ENCODE data around the gene GRM4.

GRM4 gene

DNA sequence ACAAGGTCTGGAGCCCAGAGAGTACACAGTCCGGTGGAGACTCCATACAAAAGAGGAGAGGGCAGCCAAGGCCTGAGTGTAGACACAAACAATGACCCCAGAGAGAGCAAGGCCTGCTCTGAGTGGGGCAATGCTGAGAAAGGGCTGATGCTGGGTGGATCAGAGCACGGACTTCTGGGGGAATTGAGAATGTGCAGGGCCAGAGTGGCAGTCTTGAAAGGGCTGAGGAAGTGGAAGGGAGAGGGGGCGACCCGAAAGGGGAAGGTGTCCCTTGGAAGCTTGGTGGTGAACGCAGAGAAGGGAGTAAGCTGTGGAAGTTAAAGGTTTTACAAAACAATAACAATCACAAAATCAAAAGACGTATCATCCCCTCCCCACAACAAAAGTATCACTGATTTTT lies 12.0 kb upstream of the GRM4 start:
- no peak for DNase-seq (ENCODE audit: low read depth in 2 of 3, low spot score in 2 of 3)

DNA sequence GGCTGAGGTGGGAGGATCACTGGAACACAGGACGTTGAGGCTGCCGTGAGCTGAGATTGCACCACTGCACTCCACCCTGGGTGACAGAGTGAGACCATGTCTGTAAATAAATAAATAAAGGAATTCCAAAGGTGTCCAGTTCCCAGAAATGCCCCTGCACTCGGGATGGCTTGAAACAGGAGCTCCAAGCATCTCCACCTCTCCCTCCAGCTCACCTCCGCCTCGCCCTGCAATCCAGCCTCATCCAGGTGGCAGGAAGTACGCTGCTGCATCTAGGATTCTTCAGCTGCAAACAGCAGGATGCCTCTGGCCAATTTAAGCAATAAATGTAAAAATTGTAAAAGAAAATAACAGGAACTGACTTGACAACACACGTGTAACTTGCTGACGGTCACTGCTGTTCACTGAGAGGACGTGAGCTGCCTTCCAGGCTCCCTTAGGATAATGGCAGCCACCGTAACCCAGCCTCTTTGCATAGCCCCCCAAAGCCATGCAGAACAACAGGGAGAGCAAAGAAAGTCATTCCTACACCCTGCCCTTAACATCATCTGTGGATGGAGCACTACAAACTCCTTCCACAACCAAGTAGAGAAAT lies 11.4 kb upstream of the GRM4 start:
- no peak for DNase-seq (ENCODE audit: low read depth in 2 of 3, low spot score in 2 of 3)

DNA sequence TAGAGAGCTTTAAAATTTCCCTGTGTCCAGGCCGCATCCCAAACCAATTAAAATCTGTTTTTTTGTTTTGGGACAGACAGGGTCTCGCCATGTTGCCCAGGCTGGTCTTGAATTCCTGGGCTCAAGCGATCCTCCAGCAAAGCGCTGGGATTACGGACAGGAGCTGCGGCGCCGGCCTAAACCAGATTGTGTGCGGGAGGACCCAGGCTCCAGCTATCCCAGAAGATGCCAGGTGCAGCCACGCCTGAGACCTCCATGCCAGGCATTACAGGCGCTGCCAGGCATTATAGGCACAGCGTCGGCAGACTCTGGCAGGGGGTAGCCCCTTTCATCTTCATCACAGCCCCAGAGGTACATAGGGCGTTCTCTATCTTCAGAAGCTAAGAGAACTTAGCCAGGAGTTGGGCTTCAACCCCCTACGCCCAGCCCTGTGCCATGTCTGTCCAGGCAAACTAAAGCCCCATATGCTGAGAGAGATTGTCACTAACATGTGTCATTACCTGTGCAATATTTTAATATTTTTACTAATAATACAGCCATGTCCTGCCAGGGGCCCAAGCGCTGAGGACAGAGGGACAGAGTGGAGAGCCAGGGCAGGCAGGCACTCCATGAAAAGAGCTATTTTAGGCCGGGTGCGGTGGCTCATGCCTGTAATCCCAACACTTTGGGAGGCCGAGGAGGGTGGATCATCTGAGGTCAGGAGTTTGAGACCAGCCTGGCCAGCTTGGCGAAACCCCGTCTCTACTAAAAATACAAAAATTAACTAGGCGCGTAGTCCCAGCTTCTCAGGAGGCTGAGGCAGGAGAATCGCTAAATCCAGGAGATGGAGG lies 9.8 kb upstream of the GRM4 start:
- DNase-seq (ENCODE audit: low read depth in 2 of 3, low spot score in 2 of 3): no peak

DNA sequence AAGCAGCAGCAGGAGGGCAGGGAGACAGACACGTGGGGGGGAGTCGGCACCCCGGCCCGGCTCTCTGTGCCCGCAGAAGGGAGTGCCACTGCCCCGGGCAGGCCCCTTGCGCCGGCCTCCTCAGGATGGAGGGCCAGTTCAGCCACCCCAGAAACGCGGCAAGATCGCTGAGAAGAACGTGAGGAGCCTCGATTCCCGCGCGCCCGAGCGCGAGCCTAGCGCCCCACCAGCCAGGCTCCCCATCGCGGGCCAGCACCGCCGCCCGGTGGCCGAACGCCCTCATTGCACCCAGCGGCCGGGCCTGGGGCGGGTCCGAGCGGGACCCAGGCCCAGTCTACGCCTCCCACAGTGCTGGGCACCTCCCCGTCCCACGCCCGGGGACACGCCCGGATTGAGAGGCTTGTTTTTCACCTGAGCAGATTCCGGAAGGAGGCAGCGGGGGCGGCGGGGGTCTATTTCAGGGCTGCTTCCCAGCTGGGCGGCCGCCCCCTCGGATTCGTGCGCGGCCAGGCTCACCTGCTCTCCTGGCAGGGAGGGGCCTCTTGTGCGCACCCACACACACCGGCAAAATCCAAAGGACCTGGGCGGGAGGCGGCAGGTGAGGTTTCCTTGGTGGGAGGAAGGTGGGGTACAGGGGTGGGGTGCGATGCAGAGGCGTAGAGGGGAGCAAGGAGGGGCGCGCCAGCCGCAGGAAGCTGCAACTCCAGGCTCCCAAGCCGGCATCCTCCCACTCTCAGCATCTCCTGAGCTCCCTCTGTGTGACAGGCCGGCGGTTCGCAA lies 9.0 kb upstream of the GRM4 start:
- DNase-seq (ENCODE audit: low read depth in 2 of 3, low spot score in 2 of 3): peak; percentile 40 to 67 (median 67)

DNA sequence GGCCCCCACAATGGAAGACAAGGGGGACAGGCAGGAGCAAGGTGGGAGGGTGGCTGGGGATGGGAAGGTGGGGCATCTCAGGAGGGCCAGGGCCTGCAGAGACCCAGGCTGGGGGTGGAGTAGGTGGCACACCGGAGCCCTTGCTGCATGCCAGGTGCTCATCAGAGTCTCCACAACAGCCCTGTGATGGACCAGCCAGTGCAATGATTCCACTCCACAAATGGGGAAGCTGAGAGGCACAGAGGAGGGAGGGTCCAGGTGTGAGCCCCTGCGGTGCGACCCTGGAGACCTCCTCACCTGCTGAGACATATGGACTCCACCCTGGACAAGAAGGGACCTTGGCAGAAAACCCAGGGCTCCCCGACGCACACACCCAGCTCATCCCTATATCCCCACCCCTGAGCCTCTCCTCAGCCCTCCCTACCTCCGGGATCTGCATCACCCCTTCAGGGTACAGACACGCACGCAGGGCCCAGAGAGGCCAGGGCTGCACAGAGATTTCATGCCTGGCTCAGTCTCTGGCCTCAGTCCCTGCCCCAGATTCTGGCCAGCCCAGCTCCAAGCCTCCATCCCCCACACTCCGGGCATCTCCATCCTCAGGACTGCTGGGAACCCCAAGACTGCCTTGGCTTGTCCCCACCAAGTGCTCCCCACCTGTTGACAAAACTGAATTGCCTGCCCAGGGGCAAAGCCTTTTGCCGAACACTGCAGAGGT lies 7.1 kb upstream of the GRM4 start:
- no peak for DNase-seq (ENCODE audit: low read depth in 2 of 3, low spot score in 2 of 3)

DNA sequence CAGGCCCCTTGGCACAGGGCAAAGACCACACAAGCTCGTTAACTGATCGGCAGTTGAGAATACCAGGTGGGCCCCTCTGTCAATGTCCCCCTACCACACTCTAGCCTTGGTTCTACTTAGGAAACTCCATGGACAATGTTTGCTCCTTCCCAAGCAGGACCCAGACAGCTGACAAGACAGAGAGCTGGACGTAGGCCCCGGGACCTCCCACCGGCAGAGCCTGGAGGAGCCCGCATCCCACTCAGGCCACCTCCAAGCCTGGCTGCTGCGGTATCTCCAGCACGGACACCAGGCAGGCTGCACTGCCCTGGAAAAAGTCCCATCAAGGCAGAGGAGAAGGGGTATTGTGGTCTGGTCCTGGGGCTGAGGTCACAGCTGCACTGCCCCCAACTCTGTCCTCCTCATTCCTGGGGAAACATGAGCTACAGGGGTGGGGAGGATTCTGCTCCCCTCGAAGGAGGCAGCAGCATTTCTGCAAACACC lies 6.2 kb upstream of the GRM4 start:
- DNase-seq (ENCODE audit: low read depth in 2 of 3, low spot score in 2 of 3): no peak

DNA sequence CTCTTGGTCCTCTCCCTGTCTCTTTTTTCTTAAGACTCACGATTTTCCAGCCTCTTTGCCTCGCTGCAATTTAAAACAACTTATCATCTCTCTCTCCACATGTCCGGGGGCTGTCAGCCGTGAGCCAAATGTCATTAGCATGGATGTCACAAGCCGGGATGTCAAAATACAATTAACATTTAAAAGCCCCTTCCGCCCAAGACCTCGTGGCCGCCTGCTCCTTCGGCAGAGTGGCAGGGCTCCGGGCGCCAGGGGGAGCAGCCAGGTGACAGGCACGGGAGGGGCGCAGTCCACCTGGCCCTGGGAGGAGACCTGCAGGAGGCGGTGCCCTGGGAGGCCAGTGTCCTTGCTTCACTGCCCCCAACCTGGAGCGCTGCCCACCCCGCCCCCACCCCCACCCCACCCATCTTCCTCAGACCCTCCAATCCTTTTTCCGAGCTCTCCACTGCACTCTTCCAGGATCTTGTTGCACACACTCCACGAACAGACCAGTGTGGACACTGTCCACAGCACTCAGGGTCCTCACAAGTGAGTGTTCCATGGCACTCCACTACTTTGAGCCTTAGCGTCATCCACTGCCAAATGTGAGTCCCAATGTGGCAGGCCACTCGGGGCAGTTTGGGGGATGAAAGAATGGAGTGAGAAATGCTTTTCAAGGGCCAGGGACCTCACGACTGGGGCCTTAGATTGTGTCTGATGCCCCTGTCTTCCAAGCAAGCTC lies 5.6 kb upstream of the GRM4 start:
- no peak for DNase-seq (ENCODE audit: low read depth in 2 of 3, low spot score in 2 of 3)

DNA sequence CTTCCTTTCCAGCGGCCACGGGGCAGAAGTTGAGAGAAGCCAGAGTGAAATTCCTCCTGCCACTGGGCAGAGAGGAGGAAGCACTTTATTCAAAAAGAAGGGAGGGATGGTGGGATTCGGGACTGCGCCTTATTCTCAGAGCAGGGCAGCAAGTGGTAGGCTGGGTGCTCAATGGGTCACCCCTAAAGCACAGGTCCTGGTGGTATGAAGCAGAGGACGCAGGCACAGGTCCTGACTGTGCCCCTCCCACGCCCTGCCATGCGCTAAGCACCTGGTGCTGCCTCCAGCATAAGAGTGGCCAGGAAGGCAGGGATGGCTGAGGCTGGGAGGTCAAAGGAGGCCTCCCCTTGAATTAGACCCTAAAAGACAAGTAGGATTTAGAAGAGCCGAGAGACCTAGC lies 4.9 kb upstream of the GRM4 start:
- DNase-seq (ENCODE audit: low read depth in 2 of 3, low spot score in 2 of 3): no peak

DNA sequence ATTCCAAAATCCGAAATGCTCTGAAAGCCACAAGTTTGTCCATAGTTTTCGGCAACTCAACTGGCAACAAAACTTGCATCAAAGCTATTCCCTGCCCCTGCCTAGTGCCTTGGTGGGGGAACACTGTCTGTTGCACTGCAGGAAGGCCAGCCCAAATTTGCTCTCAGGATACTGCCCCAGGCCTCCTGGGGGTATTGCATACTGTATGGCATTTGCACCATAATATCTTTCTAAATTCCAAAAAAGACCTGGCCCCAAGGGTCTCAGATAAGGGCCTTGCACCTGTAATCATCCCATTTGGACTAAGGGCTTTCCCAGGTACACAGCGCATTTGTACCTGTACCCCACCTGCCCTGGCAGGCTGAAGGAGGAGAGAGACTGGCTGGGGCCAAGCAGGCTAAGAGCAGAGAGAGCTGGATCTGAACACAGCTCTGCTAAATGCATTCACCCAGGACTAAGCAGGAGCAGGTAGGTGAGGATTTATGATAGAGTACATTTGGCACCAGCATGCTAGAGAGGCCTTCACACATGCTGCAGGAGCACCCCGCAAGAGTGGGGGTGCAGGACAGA lies 4.0 kb upstream of the GRM4 start:
- no peak for DNase-seq (ENCODE audit: low read depth in 2 of 3, low spot score in 2 of 3)

DNA sequence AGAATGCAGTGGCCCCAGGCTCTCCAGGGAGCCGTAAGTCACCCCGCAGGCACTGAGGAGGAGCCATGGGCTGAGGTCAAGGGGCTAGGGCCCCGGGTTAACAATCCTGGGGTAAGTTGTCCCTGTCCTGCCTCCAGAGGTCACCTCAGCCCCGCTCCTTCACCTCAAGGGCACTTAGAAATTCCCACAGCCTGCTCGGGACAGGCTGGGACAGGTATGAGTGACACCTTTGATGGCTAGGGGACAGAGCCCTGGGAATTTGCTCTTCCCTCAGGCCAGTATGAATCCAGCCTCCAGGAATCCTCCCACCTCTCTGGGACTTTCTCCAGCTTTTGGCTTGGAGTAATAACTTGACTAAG lies 3.5 kb upstream of the GRM4 start:
- DNase-seq (ENCODE audit: low read depth in 2 of 3, low spot score in 2 of 3): no peak

DNA sequence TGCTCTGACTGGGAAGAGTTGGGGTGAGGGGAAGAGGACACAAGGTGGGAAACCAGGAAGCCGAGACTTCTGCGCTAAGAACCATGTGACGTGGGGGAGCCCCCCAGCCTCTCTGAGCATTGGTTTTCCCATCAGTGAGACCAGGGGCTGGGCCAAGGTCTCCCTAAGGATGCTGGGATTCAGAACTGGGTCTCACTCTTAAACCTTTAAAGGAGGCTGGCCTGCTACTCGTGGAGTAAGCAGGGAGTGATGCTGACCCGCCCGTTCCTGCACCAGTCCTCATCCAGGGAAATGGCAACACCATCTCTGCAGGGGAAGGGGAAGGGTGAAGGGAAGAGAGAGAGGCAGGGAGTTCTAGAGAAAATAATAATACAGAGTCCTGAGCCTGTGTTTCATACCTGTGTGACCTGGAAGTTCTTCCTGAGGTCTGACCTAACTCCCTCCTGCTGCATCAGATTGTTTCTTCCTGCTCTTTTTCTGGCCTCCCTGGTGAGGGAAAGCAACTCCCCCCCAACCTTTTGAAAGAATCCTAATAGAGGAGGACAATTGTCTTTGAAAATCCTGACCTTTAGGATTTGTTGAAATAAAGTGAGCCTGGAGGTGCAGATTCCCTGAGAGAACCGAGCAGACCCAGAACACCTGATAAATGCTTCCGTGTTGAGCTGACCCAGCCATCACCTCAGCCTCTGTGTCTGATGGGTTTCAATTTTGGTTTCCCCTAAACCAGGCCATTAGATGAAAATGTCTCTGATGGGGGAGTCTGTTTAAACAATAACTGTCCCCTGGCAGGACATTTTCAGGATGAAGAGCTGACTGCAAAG lies 3.0 kb upstream of the GRM4 start:
- DNase-seq (ENCODE audit: low read depth in 2 of 3, low spot score in 2 of 3): no peak

DNA sequence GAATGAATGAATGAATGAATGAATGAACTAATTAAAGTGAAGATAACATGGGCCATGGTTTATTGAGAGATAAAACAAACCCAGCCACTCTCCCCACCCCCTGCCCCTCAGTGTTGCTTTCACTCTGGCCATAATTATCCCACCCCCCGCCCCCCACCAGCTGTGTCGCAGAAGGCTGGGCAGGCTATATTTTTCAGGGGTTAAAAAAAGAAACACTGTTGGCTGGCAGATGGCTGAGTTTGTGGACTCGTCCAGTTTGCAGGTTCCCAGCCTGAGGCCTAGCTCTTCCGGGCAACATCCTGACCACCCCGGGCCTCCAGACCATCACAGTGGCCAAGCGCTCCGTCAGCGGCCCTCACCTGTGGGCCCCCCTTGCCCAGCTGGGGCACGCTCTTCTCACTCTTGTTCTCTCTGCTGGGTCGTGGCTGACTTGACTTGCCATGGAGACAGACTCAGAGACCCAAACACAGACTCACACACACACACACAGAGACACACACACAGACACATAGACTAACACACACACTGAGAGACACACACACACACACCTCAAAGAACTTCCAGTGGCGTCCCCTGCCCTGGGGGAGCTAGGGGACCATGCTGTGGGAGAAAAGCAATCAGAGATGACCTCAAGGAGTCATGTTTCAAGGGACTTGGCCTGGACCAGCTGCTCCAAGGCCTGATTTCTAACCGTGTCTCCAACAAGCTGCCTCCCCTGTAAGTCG lies 2.2 kb upstream of the GRM4 start:
- DNase-seq (ENCODE audit: low read depth in 2 of 3, low spot score in 2 of 3): no peak

DNA sequence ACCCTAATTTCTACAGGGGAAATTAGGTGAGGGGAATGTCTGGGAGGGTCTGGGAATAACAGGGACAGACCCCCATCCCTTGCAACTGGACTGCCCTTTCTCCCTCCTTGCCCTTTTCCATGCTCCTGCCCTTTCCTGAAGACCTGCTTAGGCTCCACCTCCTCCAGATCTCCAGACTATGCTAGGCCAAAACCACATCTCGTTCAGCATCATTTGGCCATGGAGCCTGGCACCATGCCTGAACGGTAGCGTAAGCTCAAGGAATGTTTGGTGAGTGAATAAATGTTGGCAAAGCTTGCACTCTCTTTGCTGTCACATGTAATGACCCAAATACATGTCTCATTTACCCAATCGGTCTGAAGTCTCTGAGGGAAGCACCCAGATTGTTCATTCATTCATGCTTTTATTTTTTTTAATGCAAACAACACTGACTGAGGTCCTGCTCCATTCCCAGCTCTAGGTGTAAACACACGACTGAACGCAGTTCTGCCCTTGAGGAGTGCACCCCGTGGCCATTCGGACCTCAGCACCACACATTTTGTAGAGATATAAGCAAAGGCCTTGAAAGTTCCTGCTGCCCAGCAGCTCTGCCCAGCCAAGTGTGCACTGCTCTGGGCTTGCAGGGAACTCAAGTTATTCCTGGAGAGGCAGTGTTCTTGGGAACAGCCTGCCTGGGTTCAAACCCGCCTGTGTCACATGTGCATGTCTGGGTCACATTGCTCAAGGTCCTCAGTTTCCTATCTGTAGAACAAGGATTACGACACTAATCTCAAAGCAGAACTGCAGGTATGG lies 1.1 kb upstream of the GRM4 start:
- no peak for DNase-seq (ENCODE audit: low read depth in 2 of 3, low spot score in 2 of 3)

DNA sequence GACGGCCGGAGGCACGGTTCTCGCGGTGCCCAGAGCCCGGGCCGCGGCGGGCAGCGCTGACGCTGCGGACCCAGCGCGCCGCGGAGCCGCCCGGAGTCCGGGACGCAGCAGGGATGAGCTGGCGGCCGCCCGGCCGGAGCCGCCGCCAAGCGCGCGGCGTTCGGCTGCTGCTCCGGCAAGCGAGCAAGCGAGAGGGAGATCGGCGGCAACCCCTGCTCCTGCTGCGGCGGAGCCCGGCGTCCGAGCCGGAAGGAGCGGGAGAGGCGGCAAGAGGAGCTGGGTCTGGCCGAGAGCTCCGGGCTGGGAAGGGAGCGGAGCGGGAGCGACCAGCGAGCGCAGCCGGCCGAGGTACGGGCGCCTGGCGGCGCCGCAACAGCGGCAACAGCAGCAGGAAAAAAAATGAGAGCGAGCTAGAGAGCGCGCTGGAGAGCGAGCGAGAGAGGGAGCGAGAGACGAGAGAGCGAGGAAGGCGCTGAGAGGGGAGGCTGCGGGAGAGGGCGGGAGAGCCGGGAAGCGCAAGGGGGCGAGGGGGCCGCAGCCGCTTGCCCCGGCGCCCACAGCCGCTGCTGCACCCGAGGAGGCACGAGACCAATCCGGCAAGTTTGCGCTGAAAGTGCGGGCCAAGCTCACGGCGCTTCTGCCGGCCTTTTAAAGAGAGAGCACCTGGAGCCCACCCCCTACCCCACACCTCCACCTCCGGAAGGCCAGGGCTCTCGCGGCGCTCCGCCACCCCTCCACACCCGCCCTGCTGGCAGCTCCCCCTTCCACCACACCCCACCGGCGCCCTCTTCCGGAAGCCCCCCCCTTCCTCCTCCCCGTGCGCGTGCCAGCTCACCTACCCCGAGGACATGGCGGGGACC lies 496 bp downstream of the GRM4 start:
- peak in 1 of 3 experiments; percentile 18 for DNase-seq (ENCODE audit: low read depth in 2 of 3, low spot score in 2 of 3)

DNA sequence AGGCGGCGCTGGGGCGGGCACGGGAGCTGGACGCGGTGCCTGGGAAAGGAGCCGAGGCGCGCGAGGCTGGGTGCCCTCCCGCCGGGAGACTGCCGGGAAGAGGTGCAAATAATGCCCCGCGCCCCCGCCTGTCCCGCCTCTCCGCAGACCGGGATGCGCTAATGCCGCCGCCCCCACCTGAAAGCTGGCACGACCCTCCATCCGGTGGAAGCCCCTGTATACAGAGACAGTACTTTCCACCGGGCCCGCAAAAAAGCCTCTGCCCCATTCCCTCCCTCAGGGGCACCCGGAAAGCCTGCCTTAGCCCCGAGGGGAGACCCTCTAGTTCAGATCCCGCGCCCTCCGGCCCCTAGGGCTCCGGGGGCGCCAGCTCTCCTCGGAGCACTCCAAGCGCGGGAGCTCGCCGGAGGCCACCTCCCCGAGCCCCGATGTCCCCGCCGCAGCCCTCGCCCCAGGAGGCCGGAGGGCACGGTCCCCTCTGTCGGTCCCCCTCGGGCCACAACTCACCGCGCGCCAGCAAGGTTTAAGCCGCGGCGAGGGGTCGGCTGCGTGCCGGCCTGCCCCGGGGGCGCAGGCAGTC lies 1.2 kb downstream of the GRM4 start:
- DNase-seq (ENCODE audit: low read depth in 2 of 3, low spot score in 2 of 3): no peak

DNA sequence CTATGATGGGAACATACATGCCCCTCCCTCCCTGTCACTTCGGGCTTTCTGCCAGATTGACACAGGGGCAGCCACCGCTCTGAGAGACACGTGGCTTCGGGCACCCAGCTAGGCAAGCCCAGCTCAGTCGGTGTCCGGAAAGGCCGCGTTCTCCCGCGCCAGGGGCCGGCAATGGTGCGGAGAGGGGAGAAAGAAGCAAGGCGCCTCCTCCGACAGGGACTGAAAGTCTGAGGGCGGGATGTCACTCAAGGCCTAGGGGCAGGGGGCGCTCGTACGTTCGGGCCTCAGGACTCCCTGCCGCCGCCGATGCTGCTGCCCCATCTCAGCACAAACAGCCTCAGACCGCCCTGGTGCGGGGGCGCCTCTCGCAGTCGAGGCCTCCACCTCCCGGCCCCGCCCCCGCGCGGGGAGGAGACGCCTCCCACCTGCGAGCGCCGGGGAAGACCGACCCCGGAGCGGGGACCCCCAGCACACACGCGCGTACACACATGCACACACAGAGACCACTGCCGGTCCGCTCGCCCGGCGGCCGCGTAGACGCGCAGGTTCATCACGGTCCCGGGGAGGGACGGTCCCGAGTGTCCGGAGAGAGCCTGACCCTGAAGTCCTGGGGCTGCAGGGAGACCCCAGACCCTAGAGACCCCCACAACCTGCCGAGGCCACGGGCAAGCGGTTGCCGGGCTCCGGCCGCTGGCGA lies 1.9 kb downstream of the GRM4 start:
- DNase-seq (ENCODE audit: low read depth in 2 of 3, low spot score in 2 of 3): peak in 1 of 3 experiments; percentile 12

Data from activated CD8-positive, alpha-beta memory T cell treated with anti-CD3 and anti-CD28 coated beads for 48 hours (primary cell).